ENCODE data around the gene TWF1.
"Not testable (repeated sequence)": the region's sequence is repeated elsewhere in the genome, so short reads cannot be mapped to it uniquely, and the experiment has no call there.

Gene TWF1

DNA sequence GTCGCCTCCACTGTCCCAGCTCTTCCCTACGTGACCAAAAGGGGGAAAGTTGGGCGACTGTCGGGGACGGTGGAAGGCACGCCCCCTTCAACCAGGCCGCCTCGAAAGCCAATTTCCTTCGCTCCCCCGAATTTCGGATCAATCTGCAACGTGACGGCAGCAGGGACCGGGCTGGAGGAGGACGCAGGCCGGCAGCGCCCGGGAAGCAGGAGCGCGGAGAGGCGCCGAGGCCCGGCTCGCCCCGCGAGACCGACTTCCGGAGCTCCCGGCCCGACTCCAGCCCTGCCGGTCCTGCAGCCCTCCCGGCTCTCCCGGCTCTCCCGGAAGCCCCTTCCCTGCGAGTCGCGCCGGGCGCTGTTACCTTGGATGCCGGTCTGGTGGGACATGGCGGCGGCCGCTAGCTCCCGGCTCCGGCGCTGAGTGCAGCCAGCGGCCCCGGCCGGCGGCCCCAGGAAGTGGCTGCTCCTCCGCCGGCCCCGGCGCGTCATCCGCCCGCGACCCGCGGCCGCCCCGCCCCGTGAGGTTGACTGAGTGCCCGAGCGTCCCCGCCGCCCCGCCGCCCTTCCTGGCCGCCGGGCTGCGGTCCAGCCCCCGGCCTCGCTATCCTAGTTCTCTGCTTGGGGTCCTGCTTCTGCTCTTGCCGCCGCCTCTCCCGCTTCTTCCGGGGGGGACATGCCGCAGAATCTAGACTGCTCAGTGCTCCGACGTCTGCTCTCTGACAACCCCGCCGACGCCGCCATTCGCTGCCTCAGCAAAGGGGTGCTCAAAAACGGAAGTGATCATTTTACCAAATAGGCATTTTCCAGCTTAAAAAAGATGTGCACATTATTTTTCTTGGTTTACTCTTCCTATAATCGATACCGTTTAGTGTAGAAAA lies at the start of gene TWF1:
Gene TWF1 (minus strand): TSS at position 458 of the 877 bp plus-strand sequence. CDS start 72 bp downstream, at position 386.
- Histone ChIP-seq H3K36me3 (ENCODE audit: low read depth) (peaks cover 40% of the 10 kb centered on the region), H3K4me3 (ENCODE audit: severe bottlenecking) (peak within 1 kb of the TSS; percentile 94), H3K27ac (ENCODE audit: poor library complexity, severe bottlenecking) (peak within 1 kb of the TSS; percentile 75), H3K9me3 (ENCODE audit: severe bottlenecking) (no peaks in the 10 kb centered on the region), H3K27me3 (ENCODE audit: insufficient read depth, poor library complexity, severe bottlenecking) (no peaks in the 10 kb centered on the region), H3K4me1 (ENCODE audit: insufficient read depth, poor library complexity, severe bottlenecking) (peaks cover 12% of the 10 kb centered on the region)
- DNase-seq (ENCODE audit: low spot score): peak; percentile 73
- peak; percentile 95 for ATAC-seq (ENCODE audit: low read depth)
- TF ChIP-seq CTCF (IDR thresholded peaks at IDR 0.05; ENCODE audit: poor library complexity, severe bottlenecking): peak; percentile 27

- Histone ChIP-seq H3K27me3 (ENCODE audit: insufficient read depth, poor library complexity, severe bottlenecking) (no peaks in the 10 kb centered on the region), H3K9me3 (ENCODE audit: severe bottlenecking) (no peaks in the 10 kb centered on the region), H3K4me1 (ENCODE audit: insufficient read depth, poor library complexity, severe bottlenecking) (peaks cover 4% of the 10 kb centered on the region), H3K27ac (ENCODE audit: poor library complexity, severe bottlenecking) (no peak overlapping the region), H3K36me3 (ENCODE audit: low read depth) (no peaks in the 10 kb centered on the region), H3K4me3 (ENCODE audit: severe bottlenecking) (no peak overlapping the region)
- ATAC-seq (ENCODE audit: low read depth) (no peak), DNase-seq (ENCODE audit: low spot score) (no peak)
- TF ChIP-seq CTCF (IDR thresholded peaks at IDR 0.05; ENCODE audit: poor library complexity, severe bottlenecking): no peak
Observed at GRCh38 chr12:43852744-43853143, 46.6 kb upstream of the TWF1 start.

GRCh38 chr12:43848786-43849185 lies 42.7 kb upstream of the TWF1 start:
- DNase-seq (ENCODE audit: low spot score): no peak
- ATAC-seq (ENCODE audit: low read depth): peak; percentile 38; the same call in 1 of the 3 replicates

DNA sequence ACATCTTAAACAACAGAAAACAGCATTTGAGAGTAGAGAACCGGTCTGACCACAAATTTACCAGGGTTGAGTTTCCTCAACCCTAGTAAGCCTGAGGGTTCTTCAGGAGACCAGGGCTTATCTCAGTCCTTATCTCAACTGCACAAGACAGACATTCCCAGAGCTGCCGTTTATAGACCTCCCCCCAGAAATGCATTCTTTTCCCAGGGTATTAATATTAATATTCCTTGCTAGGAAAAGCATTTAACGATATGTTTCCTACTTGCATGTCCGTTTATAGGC lies 42.0 kb upstream of the TWF1 start:
- DNase-seq (ENCODE audit: low spot score) (no peak), ATAC-seq (ENCODE audit: low read depth) (no peak)
- peaks cover 12% of the 10 kb centered on the region for H3K4me1 ChIP-seq (ENCODE audit: insufficient read depth, poor library complexity, severe bottlenecking)
- no peak for TF ChIP-seq CTCF (IDR thresholded peaks at IDR 0.05; ENCODE audit: poor library complexity, severe bottlenecking)
- no peaks in the 10 kb centered on the region for H3K27me3 ChIP-seq (ENCODE audit: insufficient read depth, poor library complexity, severe bottlenecking)
- H3K4me3 ChIP-seq (ENCODE audit: severe bottlenecking): no peak overlapping the region
- no peaks in the 10 kb centered on the region for H3K9me3 ChIP-seq (ENCODE audit: severe bottlenecking)
- H3K27ac ChIP-seq (ENCODE audit: poor library complexity, severe bottlenecking): no peak overlapping the region
- H3K36me3 ChIP-seq (ENCODE audit: low read depth): no peaks in the 10 kb centered on the region

More at GRCh38 chr12:43848786-43849185, 42.7 kb upstream of the TWF1 start:
- no peak for TF ChIP-seq CTCF (IDR thresholded peaks at IDR 0.05; ENCODE audit: poor library complexity, severe bottlenecking)
- H3K27ac ChIP-seq (ENCODE audit: poor library complexity, severe bottlenecking): no peak overlapping the region
- H3K36me3 ChIP-seq (ENCODE audit: low read depth): no peaks in the 10 kb centered on the region
- no peak overlapping the region for H3K4me3 ChIP-seq (ENCODE audit: severe bottlenecking)
- peaks cover 12% of the 10 kb centered on the region for H3K4me1 ChIP-seq (ENCODE audit: insufficient read depth, poor library complexity, severe bottlenecking)
- no peaks in the 10 kb centered on the region for H3K27me3 ChIP-seq (ENCODE audit: insufficient read depth, poor library complexity, severe bottlenecking)
- H3K9me3 ChIP-seq (ENCODE audit: severe bottlenecking): no peaks in the 10 kb centered on the region

- Histone ChIP-seq H3K27ac (ENCODE audit: poor library complexity, severe bottlenecking) (peak overlapping the region; percentile 56), H3K4me1 (ENCODE audit: insufficient read depth, poor library complexity, severe bottlenecking) (peaks cover 12% of the 10 kb centered on the region)
- H3K4me3 ChIP-seq (ENCODE audit: severe bottlenecking); H3K9me3 ChIP-seq (ENCODE audit: severe bottlenecking); DNase-seq (ENCODE audit: low spot score); H3K27me3 ChIP-seq (ENCODE audit: insufficient read depth, poor library complexity, severe bottlenecking); H3K36me3 ChIP-seq (ENCODE audit: low read depth): not testable (repeated sequence)
- peak; percentile 89 for ATAC-seq (ENCODE audit: low read depth)
Observed at GRCh38 chr12:43847425-43848225, 41.5 kb upstream of the TWF1 start.

Measured in RWPE2 (cell line).